Thyroid gland (tissue), 4 donors: Measurements from ENCODE around the gene DPF3. TPM values are rescaled to one million over a fixed set of nuclear protein-coding genes. Genes with fewer than 3 reads are reported as not detected.

ENCODE experiments used
- DNase-seq, 2 donors: peaks; one replicate each; pipeline ENCODE4 v3.0.0-alpha.2; 2019
- H3K27ac ChIP-seq, 3 donors: fragments of 200-600 bp; sonication (generic); 1 replicate in 2 of 3; 2 replicates in 1 of 3; pipeline ENCODE4 v1.5.1; 2016 to 2019; ENCODE audit warnings: mild to moderate bottlenecking in 1 of 3, moderate library complexity in 1 of 3
- H3K27me3 ChIP-seq: fragments of 200-600 bp; sonication (generic); one replicate; pipeline ENCODE4 v1.5.1; 2019
- H3K36me3 ChIP-seq, 2 donors: fragments of 200-600 bp; sonication (generic); one replicate each; pipeline ENCODE4 v1.5.1; 2016 to 2019
- H3K4me1 ChIP-seq, 2 donors: fragments of 200-600 bp; sonication (generic); one replicate each; pipeline ENCODE4 v1.5.1; 2017 to 2019
- H3K4me3 ChIP-seq, 3 donors: fragments of 200-600 bp; sonication (generic); replicated peaks in 1 of 3; 1 replicate in 2 of 3; 2 replicates in 1 of 3; pipeline ENCODE4 v1.5.1; 2016; ENCODE audit warnings: mild to moderate bottlenecking in 1 of 3
- H3K9me3 ChIP-seq: fragments of 200-600 bp; sonication (generic); one replicate; pipeline ENCODE4 v1.5.1; 2017
- POLR2A ChIP-seq, 2 donors: fragments of 450-650 bp; IDR thresholded peaks; one replicate each; pipeline ENCODE4 v1.6.1; 2017; ENCODE audit warnings: antibody characterized with exemption in 2 of 2, mild to moderate bottlenecking in 2 of 2, moderate library complexity in 1 of 2
- WGBS, 2 donors: methylation state at CpG; one replicate each; pipeline ENCODE4 v1.1.5; 2017; 5-methylcytosine and 5-hydroxymethylcytosine counted together
- intact Hi-C: fragments of 100-400 bp; cut with DNase I; formaldehyde crosslinking; loops from one replicate; pipeline ENCODE4 v1.15.1; 2023
- total RNA-seq, 4 donors: library from RNA; depleted of rRNA; stranded (reverse); fragments of >200 nt; gene quantifications; one replicate each; pipeline ENCODE4 v1.2.3, GENCODE V29; 2016
- TF ChIP-seq, protein P1 (sequence below), 6 experiments: fragments of 200-600 bp in 3 of 6; fragments of 450-650 bp in 3 of 6; sonication (generic) in 3 of 6; IDR thresholded peaks; one replicate each; pipeline ENCODE4 v1.5.1; 2016 to 2019; ENCODE audit warnings: antibody characterized with exemption in 6 of 6, mild to moderate bottlenecking in 2 of 6, inconsistent platforms in 1 of 6, moderate library complexity in 1 of 6

The DPF3 gene
- total RNA-seq, 4 donors from 2014 or later, result 0.27 to 3.3 (median 1.3) TPM

GRCh38 chr14:72830356-72830755 is 63.5 kb downstream of the DPF3 start:
- no peaks in the 10 kb centered on the region for H3K9me3 ChIP-seq
- H3K27me3 ChIP-seq, result no peaks in the 10 kb centered on the region
- no peak overlapping the region for H3K4me3 ChIP-seq

GRCh38 chr14:72828604-72829003 is 65.3 kb downstream of the DPF3 start:
- 85 to 96% methylated on average over 5 of the region's 5 CpGs for WGBS, 2 donors
- no peak overlapping the region for H3K27ac ChIP-seq
- no peaks in the 10 kb centered on the region for H3K27me3 ChIP-seq

More at GRCh38 chr14:72830356-72830755, 63.5 kb downstream of the DPF3 start:
- TF ChIP-seq, protein P1, sequence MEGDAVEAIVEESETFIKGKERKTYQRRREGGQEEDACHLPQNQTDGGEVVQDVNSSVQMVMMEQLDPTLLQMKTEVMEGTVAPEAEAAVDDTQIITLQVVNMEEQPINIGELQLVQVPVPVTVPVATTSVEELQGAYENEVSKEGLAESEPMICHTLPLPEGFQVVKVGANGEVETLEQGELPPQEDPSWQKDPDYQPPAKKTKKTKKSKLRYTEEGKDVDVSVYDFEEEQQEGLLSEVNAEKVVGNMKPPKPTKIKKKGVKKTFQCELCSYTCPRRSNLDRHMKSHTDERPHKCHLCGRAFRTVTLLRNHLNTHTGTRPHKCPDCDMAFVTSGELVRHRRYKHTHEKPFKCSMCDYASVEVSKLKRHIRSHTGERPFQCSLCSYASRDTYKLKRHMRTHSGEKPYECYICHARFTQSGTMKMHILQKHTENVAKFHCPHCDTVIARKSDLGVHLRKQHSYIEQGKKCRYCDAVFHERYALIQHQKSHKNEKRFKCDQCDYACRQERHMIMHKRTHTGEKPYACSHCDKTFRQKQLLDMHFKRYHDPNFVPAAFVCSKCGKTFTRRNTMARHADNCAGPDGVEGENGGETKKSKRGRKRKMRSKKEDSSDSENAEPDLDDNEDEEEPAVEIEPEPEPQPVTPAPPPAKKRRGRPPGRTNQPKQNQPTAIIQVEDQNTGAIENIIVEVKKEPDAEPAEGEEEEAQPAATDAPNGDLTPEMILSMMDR (IDR thresholded peaks at IDR 0.05), result no peak
- no peak for TF ChIP-seq POLR2A (IDR thresholded peaks at IDR 0.05)
- no peak overlapping the region for H3K27ac ChIP-seq
- intact Hi-C loops, result no loop called here
- H3K4me1 ChIP-seq, result no peaks in the 10 kb centered on the region
- DNase-seq, result no peak
- no peaks in the 10 kb centered on the region for H3K36me3 ChIP-seq
- WGBS, 2 donors, result 57 to 77% methylated on average over 4 of the region's 4 CpGs

GRCh38 chr14:72826039-72826438 is 67.9 kb downstream of the DPF3 start:
- Histone ChIP-seq H3K4me1 (no peaks in the 10 kb centered on the region), H3K27ac (no peak overlapping the region), H3K9me3 (no peaks in the 10 kb centered on the region), H3K27me3 (no peaks in the 10 kb centered on the region), H3K36me3 (no peaks in the 10 kb centered on the region), H3K4me3 (no peak overlapping the region)
- no peak for DNase-seq
- 88 to 91% methylated on average over 4 of the region's 4 CpGs for WGBS, 2 donors
- intact Hi-C loops, result no loop called here
- TF ChIP-seq, protein P1 (IDR thresholded peaks at IDR 0.05), result no peak
- TF ChIP-seq POLR2A (IDR thresholded peaks at IDR 0.05), result no peak

More at GRCh38 chr14:72828604-72829003, 65.3 kb downstream of the DPF3 start:
- intact Hi-C loops, result no loop called here
- Histone ChIP-seq H3K9me3 (no peaks in the 10 kb centered on the region), H3K4me3 (no peak overlapping the region), H3K36me3 (no peaks in the 10 kb centered on the region), H3K4me1 (no peaks in the 10 kb centered on the region)
- no peak for DNase-seq
- TF ChIP-seq POLR2A (IDR thresholded peaks at IDR 0.05), result no peak
- TF ChIP-seq, protein P1 (IDR thresholded peaks at IDR 0.05), result no peak

DNA sequence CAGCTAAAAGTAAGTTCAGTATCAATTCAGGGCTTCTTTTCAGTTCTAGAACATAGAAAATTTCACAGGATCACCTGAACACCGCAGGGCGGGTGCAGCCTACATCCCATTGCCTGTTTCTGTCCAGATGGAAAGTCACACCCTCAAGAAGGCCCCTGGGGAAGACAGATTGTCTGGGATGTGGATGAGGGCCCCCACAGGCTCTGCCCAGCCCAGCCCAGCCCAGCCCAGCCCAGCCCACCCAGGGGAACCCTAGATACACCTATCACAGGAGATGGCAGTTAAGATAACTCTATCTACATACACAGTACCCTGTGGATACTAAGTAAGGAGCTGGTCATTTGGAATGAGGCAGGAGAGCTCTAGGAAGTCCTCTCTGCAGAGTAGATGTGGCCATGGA is 68.4 kb downstream of the DPF3 start:
- Histone ChIP-seq H3K9me3 (no peaks in the 10 kb centered on the region), H3K4me3 (no peak overlapping the region), H3K36me3 (no peaks in the 10 kb centered on the region), H3K27me3 (no peaks in the 10 kb centered on the region), H3K27ac (no peak overlapping the region), H3K4me1 (no peaks in the 10 kb centered on the region)
- 83 to 96% methylated on average over 2 of the region's 2 CpGs for WGBS, 2 donors
- DNase-seq, result no peak
- intact Hi-C loops, result no loop called here
- no peak for TF ChIP-seq POLR2A (IDR thresholded peaks at IDR 0.05)
- TF ChIP-seq, protein P1 (IDR thresholded peaks at IDR 0.05), result no peak

DNA sequence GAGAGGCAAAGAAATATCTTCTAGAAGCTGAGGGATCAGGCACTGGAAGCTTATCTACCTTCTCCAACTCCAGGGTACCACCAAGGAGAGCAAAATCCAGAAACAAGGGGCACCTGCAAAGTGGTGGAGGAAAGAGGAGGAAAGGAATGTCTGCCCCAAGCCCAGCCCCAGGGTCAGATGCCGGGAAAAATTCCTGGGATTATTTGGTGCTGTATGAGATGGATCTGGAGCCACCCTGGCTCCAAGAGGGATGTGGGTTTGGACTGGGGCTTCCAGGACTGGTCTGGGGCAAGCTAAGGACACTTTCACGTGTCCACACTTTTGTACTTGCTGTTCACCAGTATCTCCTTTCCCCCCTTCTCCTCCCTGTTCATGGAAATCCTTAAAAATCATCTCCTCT is 69.8 kb downstream of the DPF3 start:
- no peak for TF ChIP-seq POLR2A (IDR thresholded peaks at IDR 0.05)
- TF ChIP-seq, protein P1 (IDR thresholded peaks at IDR 0.05), result no peak
- 78 to 84% methylated on average over 2 of the region's 2 CpGs for WGBS, 2 donors
- no peaks in the 10 kb centered on the region for H3K27me3 ChIP-seq
- DNase-seq, result no peak
- no peaks in the 10 kb centered on the region for H3K4me1 ChIP-seq
- H3K4me3 ChIP-seq, result no peak overlapping the region
- intact Hi-C loops, result no loop called here
- no peaks in the 10 kb centered on the region for H3K36me3 ChIP-seq
- no peaks in the 10 kb centered on the region for H3K9me3 ChIP-seq
- no peak overlapping the region for H3K27ac ChIP-seq
